Measurements from ENCODE around the gene SH2D3C. TPM values are rescaled to one million over a fixed set of nuclear protein-coding genes. Genes with fewer than 3 reads are reported as not detected.

SH2D3C gene
- 0.16 and 0.36 TPM in 2 replicates for total RNA-seq
- not detected for polyA plus RNA-seq (2012)

GRCh38 chr9:127778280-127779135 lies at the start of gene SH2D3C:
SH2D3C (minus strand) TSS chr9:127778666; CDS start chr9:127778627, 39 bp downstream.
- DNase-seq (ENCODE audit: low read depth), result no peak

GRCh38 chr9:127826253-127826913 lies 47.9 kb upstream of the SH2D3C start:
- no peak for DNase-seq (ENCODE audit: low read depth)

GRCh38 chr9:127825319-127826051 lies 47.0 kb upstream of the SH2D3C start:
- DNase-seq (ENCODE audit: low read depth), result no peak

GRCh38 chr9:127822108-127822507 lies 43.6 kb upstream of the SH2D3C start:
- no peak for DNase-seq (ENCODE audit: low read depth)

GRCh38 chr9:127818574-127818973 lies 40.1 kb upstream of the SH2D3C start:
- no peak for DNase-seq (ENCODE audit: low read depth)

- DNase-seq (ENCODE audit: low read depth), result peak; percentile 97
Measured at GRCh38 chr9:127817881-127818434, 39.5 kb upstream of the SH2D3C start.

- no peak for DNase-seq (ENCODE audit: low read depth)
Measured at GRCh38 chr9:127816728-127817127, 38.3 kb upstream of the SH2D3C start.

- no peak for DNase-seq (ENCODE audit: low read depth)
Measured at GRCh38 chr9:127816362-127816725, 37.9 kb upstream of the SH2D3C start.

- no peak for DNase-seq (ENCODE audit: low read depth)
Measured at GRCh38 chr9:127815512-127816361, 37.3 kb upstream of the SH2D3C start.

- no peak for DNase-seq (ENCODE audit: low read depth)
Measured at GRCh38 chr9:127814619-127815511, 36.4 kb upstream of the SH2D3C start.

- no peak for DNase-seq (ENCODE audit: low read depth)
Measured at GRCh38 chr9:127813686-127814226, 35.3 kb upstream of the SH2D3C start.

GRCh38 chr9:127812936-127813675 lies 34.6 kb upstream of the SH2D3C start:
- DNase-seq (ENCODE audit: low read depth), result no peak

- no peak for DNase-seq (ENCODE audit: low read depth)
Measured at GRCh38 chr9:127812011-127812410, 33.5 kb upstream of the SH2D3C start.

- DNase-seq (ENCODE audit: low read depth), result no peak
Measured at GRCh38 chr9:127810378-127811187, 32.1 kb upstream of the SH2D3C start.

GRCh38 chr9:127809540-127810377 lies 31.3 kb upstream of the SH2D3C start:
- no peak for DNase-seq (ENCODE audit: low read depth)

- peak; percentile 31 for DNase-seq (ENCODE audit: low read depth)
Measured at GRCh38 chr9:127809002-127809539, 30.6 kb upstream of the SH2D3C start.

Data from myocyte (in vitro differentiated cells).